ENCODE measurements around the gene WNT9A.
"Not testable (repeated sequence)": the region's sequence is repeated elsewhere in the genome, so short reads cannot be mapped to it uniquely, and the experiment has no call there.

- not testable (repeated sequence) for TF ChIP-seq CTCF (conservative IDR thresholded peaks at IDR 0.05; ENCODE audit: low read depth, low read length); BHLHE40 (IDR thresholded peaks at IDR 0.05; ENCODE audit: low read depth, low read length); RAD21 (IDR thresholded peaks at IDR 0.05; ENCODE audit: low read length); POLR2A (IDR thresholded peaks at IDR 0.05; ENCODE audit: low read depth, low read length); RCOR1 (IDR thresholded peaks at IDR 0.05; ENCODE audit: insufficient replicate concordance, low read length)
These were observed 22.6 kb upstream of the WNT9A start for GRCh38 chr1:227970076-227970995.
